Placental epithelial cell (primary cell): Measurements from ENCODE around the gene CST9. TPM values are rescaled to one million over a fixed set of nuclear protein-coding genes. Genes with fewer than 3 reads are reported as not detected.

Experiments used
- total RNA-seq: library from RNA; depleted of rRNA; stranded (reverse); fragments of >200 nt; gene quantifications from 2 replicates; pipeline ENCODE4 v1.2.3, GENCODE V29; 2012

The CST9 gene
- not detected in 2 replicates for total RNA-seq

GRCh38 chr20:23605867-23606651, at the start of gene CST9:
Gene CST9 (minus strand): TSS chr20:23605917. CDS start chr20:23605864, 53 bp downstream.

GRCh38 chr20:23637282-23638221, 31.8 kb upstream of the CST9 start, which contains the start of gene CST3:
Gene CST3 (minus strand): TSS chr20:23637955. CDS start chr20:23637862, 93 bp downstream.

GRCh38 chr20:23568320-23568970, 37.3 kb downstream of the CST9 start, which contains the start of gene CST9L:
Gene CST9L (minus strand): TSS chr20:23568484. CDS start chr20:23568450, 34 bp downstream.

Other genes with a start within 250 kb of the CST9 start
- gene GZF1, start 243.7 kb downstream of the CST9 start, total RNA-seq, result 18.4 and 19.6 TPM in 2 replicates
- 7.6 and 10.6 TPM in 2 replicates for gene NAPB, start 184.4 kb downstream of the CST9 start, total RNA-seq
- not detected in 2 replicates for gene CSTL1, start 166.2 kb downstream of the CST9 start, total RNA-seq
- gene CST11, start 153.0 kb downstream of the CST9 start, total RNA-seq, result not detected in 2 replicates
- gene CST8, start 114.8 kb downstream of the CST9 start, total RNA-seq, result not detected in 2 replicates
- not detected in 2 replicates for gene CST9L, start 37.4 kb downstream of the CST9 start, total RNA-seq
- 91.3 and 104 TPM in 2 replicates for gene CST3, start 32.0 kb upstream of the CST9 start, total RNA-seq
- gene CST4, start 83.1 kb upstream of the CST9 start, total RNA-seq, result not detected in 2 replicates
- not detected in 2 replicates for gene CST1, start 145.0 kb upstream of the CST9 start, total RNA-seq
- gene CST2, start 220.8 kb upstream of the CST9 start, total RNA-seq, result not detected in 2 replicates